SK-N-MC (cell line): ENCODE results near the gene MRPL42.

ENCODE experiments used
- EZH2 ChIP-seq: fragments of 200-600 bp; sonication (generic); IDR thresholded peaks from one replicate; pipeline ENCODE4 v1.6.1; 2017; ENCODE audit warnings: antibody characterized with exemption
- FOXP2 ChIP-seq: optimal IDR thresholded peaks from 2 replicates; pipeline ENCODE3; 2011; ENCODE audit warnings: mild to moderate bottlenecking, moderate library complexity; ENCODE audit not compliant: insufficient read depth; ENCODE audit errors: extremely low read length, control extremely low read depth
- POLR2AphosphoS5 ChIP-seq: IDR thresholded peaks from 2 replicates; pipeline ENCODE4 v1.6.1; 2012; ENCODE audit warnings: mild to moderate bottlenecking, low read depth, low read length, borderline replicate concordance

DNA sequence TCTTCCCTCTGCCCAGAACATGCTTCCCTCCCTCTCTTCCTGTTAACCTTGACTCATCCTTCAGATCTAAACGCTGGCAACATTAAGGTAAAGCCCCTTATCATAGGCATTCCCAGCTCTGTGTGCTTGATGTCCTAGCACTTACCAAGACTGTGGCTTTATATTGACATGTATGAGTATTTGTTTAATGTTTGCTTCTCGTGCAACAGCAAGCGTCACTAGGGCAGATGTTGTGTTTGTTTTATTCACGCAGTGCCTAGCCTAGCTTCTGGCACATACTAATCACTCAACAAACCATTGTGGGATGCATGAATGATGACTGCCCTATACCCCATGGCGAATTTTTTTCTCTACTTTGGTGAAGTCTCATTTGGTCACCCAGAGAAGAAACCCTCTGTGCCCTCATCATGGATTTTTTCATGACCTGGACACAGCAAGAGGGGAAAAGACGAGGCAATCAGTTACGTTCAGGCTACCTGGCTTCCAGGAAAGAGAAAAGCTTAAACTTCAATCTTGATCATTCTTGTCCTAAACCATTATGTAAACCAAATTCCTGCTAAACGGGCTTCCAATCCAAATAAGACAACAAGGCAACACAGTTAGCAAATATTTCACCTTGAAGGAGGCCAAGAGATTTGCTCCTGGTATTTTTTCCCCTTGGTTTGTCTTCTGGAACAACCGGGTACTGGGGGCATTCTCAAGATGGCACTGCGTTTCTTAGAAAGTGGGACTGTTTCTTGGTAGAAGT is 57.2 kb downstream of the MRPL42 start:
- no peak for TF ChIP-seq POLR2AphosphoS5
- TF ChIP-seq EZH2: no peak
- no peak for TF ChIP-seq FOXP2
